Skin of body (tissue), 2 donors: Measurements from ENCODE around the gene OTOGL. TPM values are rescaled to one million over a fixed set of nuclear protein-coding genes. Genes with fewer than 3 reads are reported as not detected.
"Not testable (repeated sequence)": the region's sequence is repeated elsewhere in the genome, so short reads cannot be mapped to it uniquely, and the experiment has no call there.

Experiments
- DNase-seq: peaks from one replicate; lab custom pipeline; 2025; lab: John Stamatoyannopoulos, UW
- total RNA-seq: library from RNA; depleted of rRNA; stranded (reverse); fragments of >200 nt; gene quantifications from one replicate; pipeline ENCODE4 v1.2.3, GENCODE V29; 2014

OTOGL gene
- total RNA-seq, 1 donor from 2014 or later = 0.30 TPM

DNA sequence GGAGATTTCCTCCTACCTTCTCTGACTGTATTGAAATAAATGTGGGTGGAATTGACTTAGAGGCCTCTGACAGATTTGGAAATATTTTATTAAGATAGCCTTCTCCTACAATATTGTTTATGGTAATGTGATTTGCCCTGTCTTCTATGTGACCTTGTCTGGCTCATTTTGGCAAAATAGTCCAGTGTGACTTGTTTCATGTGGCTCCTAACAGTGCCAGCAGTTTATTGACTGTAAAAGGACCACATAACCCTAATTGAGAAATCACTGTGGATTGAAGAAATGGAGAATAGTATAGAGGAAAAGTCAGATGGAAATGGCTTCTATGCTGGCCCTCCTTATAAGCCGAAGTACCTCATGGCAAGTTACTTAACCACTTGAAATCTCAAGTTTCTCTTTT lies 173.8 kb downstream of the OTOGL start:
- no peak for DNase-seq

DNA sequence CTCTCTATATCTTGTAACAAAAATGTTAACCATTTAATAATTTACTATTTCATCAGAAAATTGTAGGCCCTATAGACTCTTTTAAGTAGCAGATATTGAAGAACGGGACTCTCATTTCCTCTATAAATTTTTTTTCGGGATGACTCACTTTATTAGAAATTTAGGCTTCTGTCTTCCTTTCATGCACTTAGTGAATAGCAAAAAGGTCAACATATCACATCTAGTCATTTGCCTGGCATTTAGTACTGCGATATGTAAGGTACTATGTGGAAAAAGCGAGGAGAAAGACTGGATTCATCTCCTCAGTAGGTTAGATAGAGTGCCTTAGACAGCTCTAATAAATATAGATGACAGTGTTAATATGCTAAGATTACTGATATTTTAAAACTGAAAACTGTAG lies 178.4 kb downstream of the OTOGL start:
- DNase-seq = no peak

DNA sequence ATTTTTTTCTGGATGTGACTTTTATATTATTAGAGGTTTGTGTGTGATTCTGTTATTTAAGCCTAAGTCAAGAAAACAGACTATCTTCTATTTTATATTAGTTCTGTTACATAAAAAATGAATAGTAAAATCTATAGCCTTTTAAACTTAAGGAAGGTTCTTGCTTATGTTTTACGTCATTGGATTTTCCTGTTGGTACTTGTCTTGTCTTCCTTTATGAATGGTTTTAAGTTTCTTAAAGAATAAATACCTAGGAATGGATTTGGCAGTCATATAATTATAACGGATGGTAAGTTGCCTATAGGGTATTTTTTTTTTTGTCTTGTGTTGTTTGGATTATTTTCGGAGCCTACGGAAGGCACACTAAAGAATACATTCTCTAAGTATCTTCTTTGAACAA lies 182.9 kb downstream of the OTOGL start:
- DNase-seq = no peak

DNA sequence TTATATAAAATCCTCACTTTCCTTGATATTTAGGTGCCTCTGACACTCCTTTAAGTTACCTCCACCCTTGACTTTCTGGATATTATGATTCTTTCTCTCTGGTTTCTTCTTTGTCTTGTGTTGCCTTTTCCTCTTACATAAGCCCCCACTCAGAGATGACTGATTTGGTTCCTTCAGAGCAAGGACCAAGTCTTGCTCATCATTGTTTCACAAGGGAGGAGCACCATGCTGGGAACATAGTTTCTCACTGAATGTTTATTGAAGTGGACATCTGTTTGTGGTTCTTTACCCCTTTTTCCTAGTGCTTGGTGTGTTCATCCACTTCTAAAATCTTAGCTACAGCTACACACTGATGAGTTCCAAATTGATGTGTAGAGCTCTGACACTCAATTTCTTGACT lies 183.4 kb downstream of the OTOGL start:
- no peak for DNase-seq

DNA sequence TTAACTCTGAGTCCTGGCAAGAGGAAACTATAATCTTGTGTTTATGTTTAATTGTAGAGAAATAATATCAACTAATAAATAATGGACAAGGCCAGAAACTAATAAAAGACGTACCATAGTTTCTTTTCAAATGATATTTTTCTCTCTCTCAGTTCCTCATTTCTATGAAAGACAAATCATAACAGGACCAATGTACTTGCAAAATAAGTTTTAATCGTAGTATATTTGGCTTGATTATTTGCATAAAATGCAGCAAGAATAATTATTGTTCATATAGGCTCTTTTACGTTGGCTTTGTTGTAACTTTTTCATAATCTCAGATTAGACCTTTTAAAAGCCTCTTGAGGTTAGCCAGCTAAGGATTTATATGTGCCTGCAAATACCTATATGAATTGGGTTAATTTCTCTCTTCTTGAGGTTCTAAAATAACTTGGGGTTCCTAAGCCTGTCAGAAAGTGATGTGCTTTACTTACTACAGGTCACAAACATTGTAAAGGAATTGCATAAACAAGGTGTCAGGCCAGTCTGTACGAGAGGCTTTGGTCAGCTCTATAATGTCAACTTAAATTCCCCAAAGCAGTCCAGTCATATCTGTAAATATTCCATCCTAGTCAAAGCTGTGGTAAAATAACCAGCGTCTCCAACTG lies 191.9 kb downstream of the OTOGL start:
- no peak for DNase-seq

DNA sequence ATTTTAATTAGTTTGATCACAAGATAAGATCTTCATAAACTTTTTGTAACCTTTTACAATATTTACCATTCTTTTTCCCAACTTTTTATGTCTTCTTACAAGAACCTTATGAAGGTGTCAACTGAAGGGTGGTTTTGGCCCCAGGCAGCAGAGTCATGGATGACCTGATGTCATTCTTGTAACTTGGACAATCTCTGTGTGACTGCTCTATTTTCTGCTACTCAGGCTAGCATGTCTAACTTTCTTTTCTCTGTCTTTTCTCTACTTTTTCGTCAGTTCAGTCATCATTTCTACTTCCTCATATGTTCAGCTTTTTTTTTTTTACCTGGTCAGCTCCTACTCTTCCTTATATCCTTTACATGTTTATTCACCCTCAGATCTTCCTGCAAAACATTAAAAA lies 194.0 kb downstream of the OTOGL start:
- DNase-seq = no peak

DNA sequence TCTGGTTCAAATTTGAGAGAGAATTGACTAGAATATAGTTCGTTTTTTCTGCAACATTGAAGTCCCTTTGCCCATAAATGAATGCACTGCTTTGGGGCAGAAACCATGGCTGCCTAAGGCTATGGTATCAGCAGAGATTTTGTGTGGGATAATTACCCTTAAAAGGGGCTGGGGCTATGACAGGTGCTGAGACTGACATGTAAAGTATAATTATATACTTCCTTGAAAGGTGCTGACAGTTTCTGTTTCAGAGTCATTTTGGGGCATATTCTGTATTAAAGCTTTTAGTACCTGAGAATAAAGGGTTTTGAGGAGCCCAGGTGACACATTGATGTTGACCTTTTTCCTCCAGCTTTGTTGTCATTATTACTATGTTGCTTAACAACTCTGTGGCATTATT lies 194.4 kb downstream of the OTOGL start:
- DNase-seq = no peak

DNA sequence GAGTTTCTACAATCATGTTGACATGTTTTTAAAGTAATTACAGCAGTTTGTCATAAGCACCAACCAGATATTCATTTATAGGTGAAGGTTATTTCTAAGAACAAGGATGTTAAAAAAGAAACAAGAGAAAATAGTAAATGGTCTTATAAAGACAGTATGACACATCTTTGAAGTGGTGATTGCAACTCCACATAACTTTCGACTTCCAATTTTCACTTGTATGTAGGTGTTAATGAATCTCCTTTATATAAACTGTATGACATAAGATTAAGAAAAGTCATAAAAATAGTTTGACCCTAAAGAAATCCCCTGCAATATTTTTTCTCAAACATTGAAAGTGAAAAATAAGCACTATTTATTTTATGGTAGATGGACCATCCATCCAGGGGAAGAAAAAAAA lies 199.9 kb downstream of the OTOGL start:
- no peak for DNase-seq

DNA sequence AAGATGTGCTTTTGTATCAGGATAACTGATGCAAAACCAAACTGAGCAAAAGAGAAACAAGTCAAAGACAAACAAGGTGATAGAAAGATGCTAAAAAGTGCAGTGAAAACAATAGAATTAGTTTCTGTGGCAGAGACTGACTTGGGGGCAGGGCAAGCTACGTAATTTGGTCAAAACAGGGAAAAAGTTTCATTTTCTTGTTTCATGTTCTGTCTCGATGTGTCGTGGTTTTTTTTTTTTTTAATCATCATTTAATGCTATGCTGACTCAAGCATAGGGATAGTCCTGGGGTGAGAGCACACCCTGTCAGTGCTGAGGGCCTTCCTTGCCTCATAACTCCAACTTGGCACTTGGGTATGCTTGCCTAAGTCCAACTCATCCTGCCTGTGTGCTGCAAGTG lies 200.6 kb downstream of the OTOGL start:
- no peak for DNase-seq

DNA sequence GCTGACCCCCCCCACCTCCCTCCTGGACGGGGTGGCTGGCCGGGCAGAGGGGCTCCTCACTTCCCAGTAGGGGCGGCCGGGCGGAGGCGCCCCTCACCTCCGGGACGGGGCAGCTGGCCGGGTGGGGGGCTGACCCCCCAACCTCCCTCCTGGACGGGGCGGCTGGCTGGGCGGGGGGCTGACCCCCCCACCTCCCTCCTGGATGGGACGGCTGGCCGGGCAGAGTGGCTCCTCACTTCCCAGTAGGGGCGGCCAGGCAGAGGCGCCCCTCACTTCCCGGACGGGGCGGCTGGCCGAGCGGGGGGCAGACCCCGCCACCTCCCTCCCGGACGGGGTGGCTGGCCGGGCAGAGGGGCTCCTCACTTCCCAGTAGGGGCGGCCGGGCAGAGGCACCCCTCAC lies 208.1 kb downstream of the OTOGL start:
- DNase-seq = not testable (repeated sequence)

DNA sequence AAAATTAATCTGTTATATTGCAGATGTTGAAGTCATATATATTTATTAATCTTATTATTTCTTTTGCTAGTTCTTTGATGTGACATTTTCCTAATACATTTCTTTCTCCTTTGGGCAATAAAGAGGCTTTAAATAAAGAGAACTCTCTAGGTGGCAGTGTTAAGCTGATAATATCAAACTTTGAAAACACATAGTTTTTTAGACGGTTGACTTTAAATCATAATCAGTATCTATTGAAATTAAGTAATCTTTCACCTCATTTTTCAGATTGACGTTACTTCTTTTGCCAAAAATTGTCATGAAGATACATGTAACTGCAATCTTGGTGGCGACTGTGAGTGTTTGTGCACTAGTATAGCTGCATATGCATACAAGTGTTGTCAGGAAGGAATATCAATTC lies 213.9 kb downstream of the OTOGL start:
- DNase-seq = no peak

DNA sequence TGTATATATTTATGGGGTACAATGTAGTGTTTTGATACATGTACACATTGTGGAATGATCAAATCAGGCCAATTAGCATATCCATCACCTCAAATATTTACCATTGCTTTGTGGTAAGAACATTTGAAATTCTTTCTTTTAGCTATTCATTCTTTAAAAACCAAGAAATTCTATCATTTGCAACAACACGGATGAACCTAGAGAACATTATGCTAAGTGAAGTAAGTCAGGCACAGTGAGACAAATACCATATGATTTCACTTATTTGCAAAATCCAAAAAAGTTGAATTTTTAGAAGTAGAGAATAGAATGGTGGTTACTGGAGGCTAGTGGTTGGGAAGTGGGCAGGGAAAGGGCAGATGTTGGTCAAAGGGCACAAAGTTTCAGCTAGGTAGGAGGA lies 215.4 kb downstream of the OTOGL start:
- no peak for DNase-seq

DNA sequence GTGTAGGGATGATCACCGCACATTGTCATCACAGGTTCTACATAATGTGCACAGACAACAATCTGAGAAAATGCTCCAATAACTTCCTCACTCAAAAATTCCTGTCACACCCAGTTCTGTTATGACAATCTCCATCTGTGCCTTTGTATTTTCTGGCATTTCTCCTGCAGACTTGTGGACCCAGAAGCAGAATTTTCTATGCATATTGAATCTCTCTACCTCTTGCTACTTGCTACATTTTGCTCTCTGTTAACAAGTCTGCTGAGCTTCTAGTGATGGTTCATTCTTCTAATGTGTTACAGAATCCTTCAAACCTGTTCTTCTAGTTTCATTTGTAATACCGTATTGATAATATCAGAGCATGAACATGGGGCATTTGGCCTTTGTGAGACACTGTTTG lies 216.9 kb downstream of the OTOGL start:
- no peak for DNase-seq

DNA sequence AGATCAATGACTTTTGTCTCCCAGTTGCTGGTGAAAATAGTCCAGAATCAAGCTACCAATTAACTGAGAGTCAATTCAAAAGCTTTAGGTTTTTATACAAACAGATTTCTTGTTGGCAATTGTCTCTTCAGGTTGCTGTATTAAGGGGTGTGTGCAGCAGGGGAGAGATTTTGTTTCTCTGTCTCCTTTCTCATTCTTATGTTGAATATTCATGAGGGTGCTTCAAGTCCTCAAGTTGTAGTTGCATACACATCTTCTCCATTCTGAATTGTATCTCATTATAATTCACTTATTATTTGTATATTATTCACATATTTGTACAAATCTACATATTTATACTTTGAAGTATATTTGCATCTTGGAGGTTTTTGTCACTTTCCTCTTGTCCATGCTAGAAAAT lies 218.0 kb downstream of the OTOGL start:
- DNase-seq = no peak

DNA sequence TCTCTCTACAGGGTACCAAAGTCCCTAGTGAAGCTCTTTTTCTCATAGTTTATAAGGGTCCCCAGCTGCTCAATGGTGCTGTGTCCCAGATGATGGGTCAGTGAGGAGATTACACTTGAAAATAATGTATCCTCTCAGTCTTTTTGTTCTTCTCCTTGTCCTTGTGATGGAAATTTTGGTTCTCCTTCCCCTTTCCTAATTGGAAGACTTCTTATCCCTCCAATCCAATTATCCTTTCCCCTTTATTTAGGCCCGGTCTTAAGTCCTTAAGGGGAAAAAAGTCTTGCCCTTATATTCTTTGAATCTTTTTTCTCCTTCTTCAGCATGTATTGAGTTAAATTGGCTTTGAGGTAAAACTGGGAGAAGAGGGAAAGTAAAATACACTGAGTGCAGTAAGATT lies 218.6 kb downstream of the OTOGL start:
- no peak for DNase-seq

DNA sequence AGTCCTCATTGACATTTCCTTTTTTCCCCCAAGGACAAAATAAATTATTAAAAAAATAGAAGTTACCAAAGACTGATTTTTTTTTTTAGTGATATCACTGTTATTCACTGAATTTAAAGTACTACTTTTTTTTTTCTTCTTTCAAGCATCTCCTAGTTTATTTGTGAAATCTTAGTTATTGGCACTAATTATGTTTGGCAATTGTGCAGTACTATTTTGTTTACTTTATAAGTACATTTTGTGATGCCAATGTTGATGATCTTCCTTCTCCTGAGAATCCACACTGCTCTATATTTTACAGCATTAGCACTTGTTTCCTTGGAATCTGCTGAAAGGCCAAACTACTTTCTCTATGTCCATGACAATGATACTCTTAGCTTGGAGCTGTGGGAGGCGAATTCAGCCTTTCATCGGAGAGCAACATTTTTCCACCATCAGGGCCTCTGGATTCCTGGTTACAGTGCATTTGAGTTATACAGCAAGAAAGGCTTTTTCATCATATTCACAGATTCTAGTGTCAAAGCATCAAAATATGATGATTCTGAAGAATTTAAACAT lies 220.9 kb downstream of the OTOGL start:
- DNase-seq = no peak

DNA sequence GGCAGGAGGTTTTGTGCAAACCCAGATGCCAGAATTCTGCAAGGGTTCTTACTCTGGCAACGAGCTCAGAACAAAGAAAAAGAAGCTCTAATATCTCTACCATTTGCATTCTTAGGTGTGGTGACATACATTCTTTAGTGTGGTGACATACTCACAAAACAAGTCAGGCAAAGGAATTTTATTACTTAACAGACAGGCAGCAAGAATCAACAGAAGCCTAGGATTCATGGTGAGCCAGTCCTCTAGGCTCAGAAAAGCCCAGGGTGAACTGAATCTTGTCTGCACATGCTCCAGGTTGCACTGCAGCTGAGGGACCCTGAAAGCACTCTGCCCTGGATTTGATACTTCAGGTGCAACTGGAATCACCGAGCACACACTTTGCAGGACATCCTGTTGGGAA lies 222.3 kb downstream of the OTOGL start:
- no peak for DNase-seq

DNA sequence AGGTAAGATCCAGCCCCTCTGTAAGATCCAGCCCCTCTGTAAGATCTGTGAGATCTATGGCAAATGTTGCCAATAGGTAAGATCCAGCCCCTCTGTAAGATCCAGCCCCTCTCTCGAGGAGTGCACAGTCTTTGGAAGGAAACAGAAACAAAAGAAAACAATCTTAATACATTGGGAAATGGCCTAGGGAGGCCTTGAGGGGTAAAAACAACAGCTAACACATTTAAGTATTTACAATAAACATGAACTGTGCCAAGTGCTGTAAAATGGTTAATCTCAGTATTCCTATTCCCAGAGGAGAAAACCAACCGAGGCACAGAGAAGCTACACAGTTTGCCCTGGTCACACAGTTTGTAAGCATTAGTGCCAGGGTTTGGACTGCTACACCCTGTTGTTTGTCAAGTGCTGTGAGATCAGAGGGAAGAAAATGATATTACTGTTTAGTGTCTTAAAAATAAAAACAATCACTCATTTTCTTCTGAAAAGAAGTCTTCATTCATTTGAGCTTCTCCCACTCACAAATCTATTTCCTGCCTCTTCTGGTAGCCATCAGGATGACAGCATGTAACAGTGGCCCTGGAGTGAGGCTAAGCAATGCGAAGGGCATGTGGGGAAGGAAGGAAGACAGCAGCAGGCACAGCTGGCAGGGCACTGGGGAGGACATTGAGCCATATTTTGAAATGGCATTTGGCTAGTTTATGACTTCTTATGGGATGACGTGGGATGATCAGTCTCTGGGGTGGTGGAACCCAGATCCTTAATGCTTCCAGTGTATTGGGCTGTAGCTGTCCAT lies 226.0 kb downstream of the OTOGL start:
- DNase-seq = no peak

DNA sequence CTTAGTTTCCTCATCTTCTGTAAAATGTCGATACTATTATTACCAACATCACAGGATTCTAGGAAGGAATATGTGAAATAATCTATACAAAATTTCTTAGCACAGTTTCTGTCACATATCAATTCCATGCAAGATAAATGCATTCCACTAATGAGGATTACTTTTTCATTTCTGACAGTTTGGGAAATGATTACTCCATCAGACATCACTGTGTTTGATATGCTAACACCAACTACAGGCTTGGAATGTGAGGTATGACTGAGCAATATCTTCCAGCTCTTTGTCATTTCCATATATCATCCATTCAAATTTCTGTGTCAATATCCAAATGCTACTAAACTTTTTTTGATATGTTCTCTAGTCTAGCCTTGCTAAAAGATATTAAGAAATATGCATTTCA lies 233.5 kb downstream of the OTOGL start:
- DNase-seq = no peak

DNA sequence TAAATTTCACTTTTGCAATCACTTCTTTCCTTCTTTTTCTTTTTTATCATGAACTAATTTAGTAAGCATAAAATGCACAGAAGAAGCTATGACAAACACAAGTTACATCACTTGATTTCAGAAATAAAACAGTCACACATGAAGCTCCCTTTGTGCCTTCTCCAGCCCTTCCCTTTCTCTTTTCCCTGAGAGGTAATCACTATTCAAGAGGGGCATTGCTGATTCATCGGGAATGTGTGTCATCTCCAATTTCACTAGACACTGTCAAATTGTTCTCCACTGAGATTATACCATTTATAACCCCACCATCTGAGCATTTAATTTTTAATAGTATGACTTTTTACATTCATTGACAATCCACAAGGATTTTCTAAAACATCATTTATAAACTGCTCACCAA lies 253.1 kb downstream of the OTOGL start:
- no peak for DNase-seq

DNA sequence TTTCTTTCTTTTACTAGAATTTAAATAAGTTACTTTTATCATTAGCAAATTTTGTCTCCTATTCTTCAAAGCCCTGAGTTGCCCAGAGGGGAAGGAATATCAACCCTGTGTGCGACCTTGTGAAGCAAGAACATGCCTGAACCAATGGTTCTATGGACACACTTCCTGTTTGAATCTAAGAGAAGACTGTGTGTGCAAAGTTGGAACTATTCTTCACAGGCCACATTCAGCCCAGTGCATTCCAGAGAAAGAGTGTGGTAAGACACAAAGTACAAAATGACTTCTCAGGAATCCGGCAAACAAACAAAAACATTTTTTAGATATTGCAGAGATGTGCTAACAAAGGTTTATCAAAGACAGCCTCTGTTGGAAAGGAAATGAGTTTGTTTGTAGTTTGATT lies 253.9 kb downstream of the OTOGL start:
- no peak for DNase-seq

DNA sequence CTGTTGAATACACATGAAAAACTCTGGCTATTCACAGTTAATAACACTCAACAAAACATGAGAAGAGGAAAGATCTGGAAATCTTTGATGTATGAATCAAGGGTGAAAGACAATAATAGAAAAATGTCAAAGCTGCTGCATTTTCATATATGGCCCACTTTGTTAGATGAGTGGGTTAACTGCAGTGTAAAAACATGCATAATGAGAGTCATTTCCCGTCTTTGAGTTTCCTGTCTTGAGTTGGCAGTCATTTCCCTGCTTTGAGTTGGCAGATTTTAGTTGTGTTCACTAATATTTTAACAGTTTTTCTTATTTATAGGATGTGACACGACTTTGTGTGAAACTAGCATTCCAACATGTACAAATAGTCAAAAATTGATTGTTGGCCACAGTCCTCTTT lies 256.8 kb downstream of the OTOGL start:
- DNase-seq = peak; percentile 13

DNA sequence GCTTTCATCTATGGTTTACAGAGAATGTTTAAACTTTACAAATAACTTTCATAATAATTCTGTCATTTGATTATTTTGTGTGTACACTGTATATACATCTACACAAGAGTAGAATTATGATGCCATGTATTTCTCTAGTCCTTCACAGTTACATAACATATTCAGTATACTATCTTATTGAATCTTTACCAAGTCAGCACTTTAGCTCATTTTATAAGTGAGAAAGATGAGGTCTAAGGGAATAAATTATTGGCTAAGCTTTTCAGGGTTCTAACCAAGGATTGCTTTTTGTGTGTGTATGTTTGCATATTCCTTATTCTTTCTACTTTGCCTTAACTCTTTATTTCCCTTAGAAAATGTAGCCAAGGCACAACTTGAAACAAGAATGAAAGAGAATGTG lies 260.4 kb downstream of the OTOGL start:
- no peak for DNase-seq
